Uterus (tissue), 2 donors: ENCODE results near the gene MAT2B.

Experiments used
- CTCF ChIP-seq, 4 experiments: fragments of 200-600 bp in 2 of 4; fragments of 450-650 bp in 2 of 4; sonication (generic) in 2 of 4; IDR thresholded peaks; one replicate each; pipeline ENCODE4 v1.5.1; 2016 to 2019; ENCODE audit warnings: antibody characterized with exemption in 4 of 4, mild to moderate bottlenecking in 2 of 4, moderate library complexity in 1 of 4
- POLR2A ChIP-seq, 2 donors: fragments of 450-650 bp; IDR thresholded peaks; one replicate each; pipeline ENCODE4 v1.6.1; 2016; ENCODE audit warnings: antibody characterized with exemption in 2 of 2, mild to moderate bottlenecking in 1 of 2, moderate library complexity in 1 of 2

- TF ChIP-seq CTCF (IDR thresholded peaks at IDR 0.05): no peak
- no peak for TF ChIP-seq POLR2A (IDR thresholded peaks at IDR 0.05)
Measured at GRCh38 chr5:163525096-163525495, 19.7 kb downstream of the MAT2B start.
